NB4 (cell line): ENCODE results near the gene ANKRD37.

ENCODE experiments used
- DNase-seq: peaks from one replicate; pipeline ENCODE4 v3.0.0; 2010; ENCODE audit warnings: low read depth
- H3K4me3 ChIP-seq: one replicate; pipeline ENCODE4 v1.5.1; 2011; ENCODE audit warnings: mild to moderate bottlenecking, low read depth, low read length, moderate library complexity
- MAX ChIP-seq: IDR thresholded peaks from 2 replicates; pipeline ENCODE4 v1.6.1; 2011; ENCODE audit warnings: low read depth, low read length
- MYC ChIP-seq: IDR thresholded peaks from 2 replicates; pipeline ENCODE4 v1.6.1; 2011; ENCODE audit warnings: low read depth, low read length
- POLR2A ChIP-seq: IDR thresholded peaks from 2 replicates; pipeline ENCODE4 v1.6.1; 2011; ENCODE audit warnings: mild to moderate bottlenecking; ENCODE audit not compliant: insufficient read length; ENCODE audit errors: extremely low read depth
- TF ChIP-seq, protein P1 (sequence below): IDR thresholded peaks from one replicate; pipeline ENCODE4 v1.5.1; 2012; ENCODE audit warnings: low read depth, low read length

Gene ANKRD37

GRCh38 chr4:185357211-185357610 lies 39.4 kb upstream of the ANKRD37 start:
- H3K4me3 ChIP-seq: no peak overlapping the region
- no peak for DNase-seq
- TF ChIP-seq, protein P1, sequence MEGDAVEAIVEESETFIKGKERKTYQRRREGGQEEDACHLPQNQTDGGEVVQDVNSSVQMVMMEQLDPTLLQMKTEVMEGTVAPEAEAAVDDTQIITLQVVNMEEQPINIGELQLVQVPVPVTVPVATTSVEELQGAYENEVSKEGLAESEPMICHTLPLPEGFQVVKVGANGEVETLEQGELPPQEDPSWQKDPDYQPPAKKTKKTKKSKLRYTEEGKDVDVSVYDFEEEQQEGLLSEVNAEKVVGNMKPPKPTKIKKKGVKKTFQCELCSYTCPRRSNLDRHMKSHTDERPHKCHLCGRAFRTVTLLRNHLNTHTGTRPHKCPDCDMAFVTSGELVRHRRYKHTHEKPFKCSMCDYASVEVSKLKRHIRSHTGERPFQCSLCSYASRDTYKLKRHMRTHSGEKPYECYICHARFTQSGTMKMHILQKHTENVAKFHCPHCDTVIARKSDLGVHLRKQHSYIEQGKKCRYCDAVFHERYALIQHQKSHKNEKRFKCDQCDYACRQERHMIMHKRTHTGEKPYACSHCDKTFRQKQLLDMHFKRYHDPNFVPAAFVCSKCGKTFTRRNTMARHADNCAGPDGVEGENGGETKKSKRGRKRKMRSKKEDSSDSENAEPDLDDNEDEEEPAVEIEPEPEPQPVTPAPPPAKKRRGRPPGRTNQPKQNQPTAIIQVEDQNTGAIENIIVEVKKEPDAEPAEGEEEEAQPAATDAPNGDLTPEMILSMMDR: no peak
- TF ChIP-seq MYC (no peak), MAX (no peak), POLR2A (no peak)

GRCh38 chr4:185357733-185358440 lies 38.8 kb upstream of the ANKRD37 start:
- H3K4me3 ChIP-seq: no peak overlapping the region
- no peak for DNase-seq
- TF ChIP-seq MAX (no peak), MYC (no peak), POLR2A (no peak)
- TF ChIP-seq, protein P1: no peak

- no peak for DNase-seq
- TF ChIP-seq MAX: no peak
- TF ChIP-seq, protein P1: no peak
- TF ChIP-seq POLR2A: no peak
- H3K4me3 ChIP-seq: no peak overlapping the region
These were observed 38.1 kb upstream of the ANKRD37 start for GRCh38 chr4:185358514-185358913.

- no peak overlapping the region for H3K4me3 ChIP-seq
- no peak for TF ChIP-seq POLR2A
- no peak for TF ChIP-seq MYC
- no peak for TF ChIP-seq MAX
- TF ChIP-seq, protein P1: no peak
- DNase-seq: no peak
These were observed 37.7 kb upstream of the ANKRD37 start for GRCh38 chr4:185358959-185359358.

DNA sequence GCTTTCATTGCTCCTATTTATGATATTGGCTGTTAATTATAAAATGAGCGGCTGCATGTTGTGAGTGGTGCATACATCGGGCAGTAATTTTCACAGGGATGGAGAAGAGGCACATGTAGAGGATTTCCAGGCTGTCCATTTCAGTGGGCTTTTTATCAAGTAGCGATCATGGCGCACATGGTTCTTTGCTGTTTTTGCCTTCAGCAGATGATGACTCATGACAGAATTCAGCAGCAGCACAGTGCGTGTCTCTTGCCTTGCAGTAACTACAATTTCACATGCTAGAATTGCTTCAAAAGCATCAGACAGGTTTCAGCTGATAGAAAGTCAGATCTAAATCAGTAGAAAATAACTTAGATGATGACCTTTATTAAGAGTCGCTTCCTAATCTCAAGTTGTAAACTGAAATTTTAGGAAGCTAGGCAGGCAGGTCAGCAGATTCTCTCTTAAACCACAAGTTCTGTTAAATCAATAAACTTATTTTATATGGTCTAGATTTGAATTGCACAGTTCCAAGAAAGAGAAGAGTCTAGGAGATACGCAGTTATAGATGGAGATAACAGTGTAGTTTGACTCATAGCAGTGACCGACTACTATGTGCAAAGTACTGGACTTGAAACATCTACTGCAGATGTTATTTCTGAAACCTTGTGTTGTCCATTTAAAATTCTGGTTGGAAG lies 36.7 kb upstream of the ANKRD37 start:
- TF ChIP-seq MAX (no peak), MYC (no peak), POLR2A (no peak)
- TF ChIP-seq, protein P1: no peak
- DNase-seq: no peak
- H3K4me3 ChIP-seq: no peak overlapping the region
